GM21526 (cell line): ENCODE data around the gene PRTN3.
"Not testable (repeated sequence)": the region's sequence is repeated elsewhere in the genome, so short reads cannot be mapped to it uniquely, and the experiment has no call there.

Source experiments
- ATAC-seq: cut with Tn5 transposase; IDR thresholded peaks from one replicate; pipeline ENCODE4 v1.9.1; 2021; ENCODE audit warnings: moderate library complexity; ENCODE audit not compliant: unreplicated experiment, low FRiP score

Gene PRTN3

GRCh38 chr19:843180-843835 is 2.5 kb downstream of the PRTN3 start:
- no peak for ATAC-seq

- no peak for ATAC-seq
These were observed 3.2 kb downstream of the PRTN3 start for GRCh38 chr19:843836-844545.

GRCh38 chr19:844546-844971 is 3.8 kb downstream of the PRTN3 start:
- ATAC-seq: no peak

GRCh38 chr19:845707-846521 is 5.1 kb downstream of the PRTN3 start:
- ATAC-seq: no peak

GRCh38 chr19:848386-848921 is 7.7 kb downstream of the PRTN3 start:
- no peak for ATAC-seq

- ATAC-seq: not testable (repeated sequence)
These were observed 8.4 kb downstream of the PRTN3 start for GRCh38 chr19:849195-849594.

- no peak for ATAC-seq
These were observed 9.6 kb downstream of the PRTN3 start for GRCh38 chr19:850221-850978.

GRCh38 chr19:850979-851335 is 10.2 kb downstream of the PRTN3 start:
- no peak for ATAC-seq

GRCh38 chr19:852136-853013 is 11.6 kb downstream of the PRTN3 start, which contains the start of gene ELANE:
TSS of gene ELANE (plus strand) at chr19:852303. CDS start at chr19:852329, 26 bp downstream.
- no peak for ATAC-seq

GRCh38 chr19:853014-853585 is 12.3 kb downstream of the PRTN3 start:
- no peak for ATAC-seq

- ATAC-seq: not testable (repeated sequence)
These were observed 12.9 kb downstream of the PRTN3 start for GRCh38 chr19:853614-854220.

- no peak for ATAC-seq
These were observed 13.8 kb downstream of the PRTN3 start for GRCh38 chr19:854549-854948.

- ATAC-seq: no peak
These were observed 14.3 kb downstream of the PRTN3 start for GRCh38 chr19:855142-855541.

GRCh38 chr19:855566-856120 is 14.8 kb downstream of the PRTN3 start:
- ATAC-seq: no peak

GRCh38 chr19:858284-858683 is 17.5 kb downstream of the PRTN3 start:
- ATAC-seq: no peak

- no peak for ATAC-seq
These were observed 18.4 kb downstream of the PRTN3 start, which contains the start of gene CFD for GRCh38 chr19:858868-859843. TSS of gene CFD (plus strand) at chr19:859664. CDS start at chr19:859690, 26 bp downstream.

- ATAC-seq: no peak
These were observed 20.4 kb downstream of the PRTN3 start for GRCh38 chr19:861141-861755.
